Sciatic nerve (tissue), 2 donors: ENCODE measurements around the gene LCK. TPM values are rescaled to one million over a fixed set of nuclear protein-coding genes. Genes with fewer than 3 reads are reported as not detected.

Experiments
- ATAC-seq: fragments of 200-7000 bp; cut with Tn5 transposase; one replicate; pipeline ENCODE4 v1.9.1; 2020; ENCODE audit warnings: mild to moderate bottlenecking, moderate library complexity
- DNase-seq: peaks from one replicate; pipeline ENCODE4 v3.0.0-alpha.2; 2020; ENCODE audit warnings: low spot score
- intact Hi-C: fragments of 100-400 bp; cut with DNase I; formaldehyde crosslinking; loops from one replicate; pipeline ENCODE4 v1.14.2; 2022
- total RNA-seq: library from RNA; stranded (reverse); fragmentation: NEBNext Ultra II Directional; extraction: Animal tissue kit (Norgen Biotek cat#: 25700); gene quantifications from one replicate; pipeline ENCODE4 v1.2.1, GENCODE V29; 2021
- donor health status: DM: no; HTN: no; CAD: no.
- donor health status: DM: no; HTN: no; CAD: no.

The LCK gene
- total RNA-seq, 1 donor from 2014 or later, result 3.2 TPM

GRCh38 chr1:32305310-32305709 lies 54.2 kb downstream of the LCK start:
- intact Hi-C loops, result no loop called here
- ATAC-seq (no peak), DNase-seq (no peak)

GRCh38 chr1:32307324-32307723 lies 56.3 kb downstream of the LCK start:
- no peak for DNase-seq
- intact Hi-C loops, result no loop called here
- ATAC-seq, result no peak

GRCh38 chr1:32309960-32310359 lies 58.9 kb downstream of the LCK start:
- ATAC-seq (no peak), DNase-seq (no peak)
- intact Hi-C loops, result no loop called here

- intact Hi-C loops, result no loop called here
- DNase-seq (no peak), ATAC-seq (no peak)
Measured at GRCh38 chr1:32311709-32312393, 60.8 kb downstream of the LCK start.

GRCh38 chr1:32316903-32317277 lies 65.8 kb downstream of the LCK start:
- ATAC-seq, result no peak
- no peak for DNase-seq
- intact Hi-C loops, result no loop called here

- intact Hi-C loops, result no loop called here
- DNase-seq, result no peak
- no peak for ATAC-seq
Measured at GRCh38 chr1:32318127-32318869, 67.2 kb downstream of the LCK start.

- ATAC-seq (no peak), DNase-seq (no peak)
- intact Hi-C loops, result no loop called here
Measured at GRCh38 chr1:32321712-32322291, 70.7 kb downstream of the LCK start.

GRCh38 chr1:32327204-32327603 lies 76.1 kb downstream of the LCK start:
- intact Hi-C loops, result no loop called here
- DNase-seq (no peak), ATAC-seq (no peak)

GRCh38 chr1:32329931-32330466 lies 78.9 kb downstream of the LCK start:
- no peak for ATAC-seq
- intact Hi-C loops, result no loop called here
- no peak for DNase-seq

GRCh38 chr1:32330558-32331151 lies 79.6 kb downstream of the LCK start:
- DNase-seq (no peak), ATAC-seq (no peak)
- intact Hi-C loops, result no loop called here

- DNase-seq (no peak), ATAC-seq (no peak)
- intact Hi-C loops, result no loop called here
Measured at GRCh38 chr1:32331549-32331948, 80.5 kb downstream of the LCK start.

- DNase-seq, result no peak
- ATAC-seq, result no peak
- intact Hi-C loops, result no loop called here
Measured at GRCh38 chr1:32332290-32333079, 81.4 kb downstream of the LCK start.

GRCh38 chr1:32333251-32333963 lies 82.3 kb downstream of the LCK start:
- DNase-seq (no peak), ATAC-seq (no peak)
- intact Hi-C loops, result no loop called here

- DNase-seq (no peak), ATAC-seq (no peak)
- intact Hi-C loops, result no loop called here
Measured at GRCh38 chr1:32334274-32334861, 83.3 kb downstream of the LCK start.

- DNase-seq (peak; percentile 76), ATAC-seq (peak; percentile 11)
- intact Hi-C loops, result no loop called here
Measured at GRCh38 chr1:32334864-32335534, 83.9 kb downstream of the LCK start.

GRCh38 chr1:32335535-32335789 lies 84.4 kb downstream of the LCK start:
- intact Hi-C loops, result no loop called here
- ATAC-seq, result no peak

More at GRCh38 chr1:32335535-32335789, 84.4 kb downstream of the LCK start:
- DNase-seq, result no peak
